Activated T-cell treated with anti-CD3 and anti-CD28 coated beads, Interleukin-2, amount 50 U/mL, for 72 hours (primary cell): ENCODE results near the gene OPCML. TPM values are rescaled to one million over a fixed set of nuclear protein-coding genes. Genes with fewer than 3 reads are reported as not detected.

Experiments used
- ATAC-seq, 2 donors: fragments of 150-1000 bp; cut with Tn5 transposase; replicated peaks in 1 of 2; 2 replicates each; pipeline ENCODE4 v1.10.0; 2021; ENCODE audit warnings: moderate library complexity in 2 of 2, mild to moderate bottlenecking in 1 of 2
- DNase-seq, 2 donors: peaks; one replicate each; pipeline ENCODE4 v3.0.0; 2021 to 2022; ENCODE audit warnings: mixed read lengths in 1 of 2
- H3K27ac Mint-ChIP-seq: one replicate; pipeline ENCODE4 v1.8.0; 2022; ENCODE audit warnings: mild to moderate bottlenecking, moderate library complexity, mixed read lengths
- H3K27me3 Mint-ChIP-seq: one replicate; pipeline ENCODE4 v1.8.0; 2022; ENCODE audit warnings: low read depth, mixed read lengths
- H3K36me3 Mint-ChIP-seq, 2 donors: one replicate each; pipeline ENCODE4 v1.8.0; 2022; ENCODE audit warnings: mixed read lengths in 2 of 2, mild to moderate bottlenecking in 1 of 2; ENCODE audit not compliant: insufficient read depth in 2 of 2
- H3K4me1 Mint-ChIP-seq: one replicate; pipeline ENCODE4 v1.8.0; 2022; ENCODE audit warnings: low read depth, mixed read lengths
- H3K4me3 Mint-ChIP-seq, 2 donors: one replicate each; pipeline ENCODE4 v1.8.0; 2022; ENCODE audit warnings: mild to moderate bottlenecking in 2 of 2, mixed read lengths in 2 of 2, moderate library complexity in 2 of 2
- H3K9me3 Mint-ChIP-seq, 2 donors: one replicate each; pipeline ENCODE4 v1.8.0; 2022; ENCODE audit warnings: mixed read lengths in 2 of 2
- total RNA-seq, 2 donors: library from RNA; stranded (reverse); gene quantifications; one replicate each; pipeline ENCODE4 v1.2.3, GENCODE V29; 2022

The OPCML gene
- total RNA-seq, 2 donors from 2014 or later = not detected

- Mint-ChIP-seq H3K9me3 (peaks cover 4 to 12% of the 10 kb centered on the region in 2 donors), H3K27ac (no peak overlapping the region), H3K4me3 (no peak overlapping the region), H3K36me3 (peaks cover 0 to 2% of the 10 kb centered on the region in 2 donors), H3K4me1 (no peaks in the 10 kb centered on the region), H3K27me3 (no peaks in the 10 kb centered on the region)
- no peak for ATAC-seq
- DNase-seq = no peak
These were observed 981.3 kb downstream of the OPCML start for GRCh38 chr11:132551016-132551415.

- H3K27ac Mint-ChIP-seq = no peak overlapping the region
- DNase-seq = no peak
- no peak overlapping the region for H3K4me3 Mint-ChIP-seq
- H3K4me1 Mint-ChIP-seq = no peaks in the 10 kb centered on the region
- H3K27me3 Mint-ChIP-seq = no peaks in the 10 kb centered on the region
- peaks cover 0 to 2% of the 10 kb centered on the region in 2 donors for H3K36me3 Mint-ChIP-seq
- ATAC-seq = no peak
- H3K9me3 Mint-ChIP-seq = peaks cover 4 to 12% of the 10 kb centered on the region in 2 donors
These were observed 982.7 kb downstream of the OPCML start for GRCh38 chr11:132549561-132549960.

DNA sequence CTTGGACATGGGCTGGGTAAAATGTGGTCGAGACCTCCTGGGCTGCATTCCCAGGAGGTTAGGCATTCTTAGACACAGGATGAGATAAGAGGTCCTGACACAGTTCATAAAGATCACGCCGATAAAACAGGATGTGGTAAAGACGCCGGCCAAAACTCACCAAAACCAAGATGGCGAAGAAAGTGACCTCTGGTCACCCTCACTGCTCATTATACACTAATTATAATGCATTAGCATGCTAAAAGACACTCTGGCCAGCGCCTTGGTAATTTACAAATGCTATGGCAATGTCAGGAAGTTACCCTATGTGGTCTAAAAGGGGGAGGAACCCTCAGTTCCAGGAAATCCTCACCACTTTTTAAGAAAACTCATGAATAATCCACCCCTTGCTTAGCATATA is 983.3 kb downstream of the OPCML start:
- Mint-ChIP-seq H3K9me3 (peaks cover 4 to 12% of the 10 kb centered on the region in 2 donors), H3K4me1 (no peaks in the 10 kb centered on the region), H3K36me3 (peaks cover 0 to 2% of the 10 kb centered on the region in 2 donors), H3K27me3 (no peaks in the 10 kb centered on the region), H3K4me3 (no peak overlapping the region), H3K27ac (no peak overlapping the region)
- DNase-seq (no peak), ATAC-seq (no peak)

GRCh38 chr11:132544007-132544406 is 988.3 kb downstream of the OPCML start:
- no peaks in the 10 kb centered on the region for H3K36me3 Mint-ChIP-seq
- peaks cover 0 to 3% of the 10 kb centered on the region in 2 donors for H3K9me3 Mint-ChIP-seq
- H3K27ac Mint-ChIP-seq = no peak overlapping the region

GRCh38 chr11:132541794-132542193 is 990.5 kb downstream of the OPCML start:
- DNase-seq (no peak), ATAC-seq (peak in 1 of 2 donors; percentile 36)
- H3K4me1 Mint-ChIP-seq = no peaks in the 10 kb centered on the region
- no peaks in the 10 kb centered on the region for H3K9me3 Mint-ChIP-seq
- H3K4me3 Mint-ChIP-seq = no peak overlapping the region
- no peaks in the 10 kb centered on the region for H3K36me3 Mint-ChIP-seq
- no peak overlapping the region for H3K27ac Mint-ChIP-seq
- H3K27me3 Mint-ChIP-seq = no peaks in the 10 kb centered on the region

More at GRCh38 chr11:132544007-132544406, 988.3 kb downstream of the OPCML start:
- Mint-ChIP-seq H3K27me3 (no peaks in the 10 kb centered on the region), H3K4me1 (no peaks in the 10 kb centered on the region), H3K4me3 (no peak overlapping the region)
- no peak for ATAC-seq
- no peak for DNase-seq

DNA sequence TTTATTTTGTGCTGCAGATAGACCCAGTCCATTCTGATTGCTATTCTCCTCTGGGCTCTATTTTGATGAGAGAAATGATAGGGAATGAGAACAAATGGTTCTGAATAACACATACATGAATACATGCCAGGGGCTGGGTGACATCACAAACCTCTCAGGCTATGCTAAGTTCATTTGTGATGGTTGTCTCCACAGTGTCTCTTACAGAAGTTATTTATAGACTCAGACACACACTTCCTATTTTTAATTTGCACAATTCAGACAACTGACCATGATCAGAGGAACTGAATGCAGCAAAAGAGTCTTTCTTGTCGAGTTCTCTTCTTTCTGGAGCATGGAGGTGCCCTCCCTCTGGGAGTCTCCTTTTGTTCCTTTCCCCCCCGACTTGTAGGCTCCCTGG is 991.7 kb downstream of the OPCML start:
- no peak for DNase-seq
- no peaks in the 10 kb centered on the region for H3K36me3 Mint-ChIP-seq
- H3K27me3 Mint-ChIP-seq = no peaks in the 10 kb centered on the region
- ATAC-seq = no peak
- H3K4me3 Mint-ChIP-seq = no peak overlapping the region
- H3K9me3 Mint-ChIP-seq = no peaks in the 10 kb centered on the region
- no peaks in the 10 kb centered on the region for H3K4me1 Mint-ChIP-seq
- no peak overlapping the region for H3K27ac Mint-ChIP-seq

DNA sequence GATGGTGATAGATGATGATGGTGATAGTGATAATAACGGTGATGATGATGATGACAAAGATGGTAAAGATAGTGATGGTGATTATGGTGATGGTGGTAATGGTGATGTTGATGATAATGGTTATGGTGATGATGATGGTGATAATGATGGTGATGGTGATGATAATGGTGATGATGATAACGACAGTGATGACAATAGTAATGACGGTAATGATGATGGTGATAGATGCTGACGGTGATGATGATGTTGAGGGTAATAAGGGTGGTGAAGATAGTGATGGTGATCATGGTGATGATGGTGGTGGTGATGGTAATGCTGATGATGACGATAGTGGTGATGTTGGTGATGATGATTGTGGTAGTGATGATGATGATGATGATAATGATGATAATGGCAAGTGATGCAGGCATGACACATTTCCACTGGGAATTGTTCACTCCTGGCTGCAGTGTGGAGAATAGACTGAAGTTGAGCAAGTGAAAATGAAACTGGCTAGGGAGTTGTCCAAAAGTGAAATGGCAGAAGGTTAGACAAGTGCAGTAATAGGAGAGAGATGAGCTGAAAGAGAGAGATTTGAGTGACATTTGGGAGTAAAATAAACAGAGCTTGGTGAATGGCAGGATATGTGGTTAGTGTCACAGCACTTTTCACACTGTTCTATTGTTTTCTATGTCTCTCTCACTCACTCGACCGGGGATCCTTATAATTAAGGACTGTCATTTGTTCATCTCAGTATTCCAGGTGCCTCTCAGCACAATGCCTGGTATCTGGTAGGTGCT is 992.5 kb downstream of the OPCML start:
- no peak for ATAC-seq
- Mint-ChIP-seq H3K4me3 (no peak overlapping the region), H3K27ac (no peak overlapping the region), H3K9me3 (no peaks in the 10 kb centered on the region), H3K27me3 (no peaks in the 10 kb centered on the region), H3K4me1 (no peaks in the 10 kb centered on the region), H3K36me3 (no peaks in the 10 kb centered on the region)
- DNase-seq = no peak

- Mint-ChIP-seq H3K4me1 (no peaks in the 10 kb centered on the region), H3K27me3 (no peaks in the 10 kb centered on the region), H3K9me3 (peaks cover 0 to 2% of the 10 kb centered on the region in 2 donors), H3K27ac (no peak overlapping the region), H3K36me3 (no peaks in the 10 kb centered on the region), H3K4me3 (no peak overlapping the region)
- ATAC-seq (no peak), DNase-seq (no peak)
These were observed 993.7 kb downstream of the OPCML start for GRCh38 chr11:132538642-132539041.

DNA sequence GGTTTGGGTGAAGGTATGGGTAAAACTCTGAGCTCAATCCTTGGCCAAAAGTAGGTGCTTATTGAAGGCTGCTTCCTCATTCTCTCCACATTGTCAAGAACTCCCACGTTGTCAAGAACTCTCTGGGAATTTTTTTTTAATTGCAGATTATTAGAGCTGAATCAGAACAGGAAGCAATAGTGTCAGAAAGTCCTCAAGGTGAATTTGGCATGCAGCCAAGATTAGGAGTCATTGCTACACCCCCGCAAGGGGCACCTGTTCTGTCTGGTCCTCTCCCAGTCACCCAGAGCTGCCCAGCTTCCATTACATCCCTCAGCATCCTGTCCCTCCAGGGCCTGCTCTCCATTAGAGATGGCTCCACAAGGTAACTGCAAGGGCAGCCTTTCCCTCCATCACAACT is 996.5 kb downstream of the OPCML start:
- H3K36me3 Mint-ChIP-seq = no peaks in the 10 kb centered on the region
- H3K4me1 Mint-ChIP-seq = no peaks in the 10 kb centered on the region
- H3K27me3 Mint-ChIP-seq = no peaks in the 10 kb centered on the region
- H3K9me3 Mint-ChIP-seq = peaks cover 0 to 2% of the 10 kb centered on the region in 2 donors
- H3K4me3 Mint-ChIP-seq = no peak overlapping the region
- DNase-seq (no peak), ATAC-seq (no peak)
- no peak overlapping the region for H3K27ac Mint-ChIP-seq

DNA sequence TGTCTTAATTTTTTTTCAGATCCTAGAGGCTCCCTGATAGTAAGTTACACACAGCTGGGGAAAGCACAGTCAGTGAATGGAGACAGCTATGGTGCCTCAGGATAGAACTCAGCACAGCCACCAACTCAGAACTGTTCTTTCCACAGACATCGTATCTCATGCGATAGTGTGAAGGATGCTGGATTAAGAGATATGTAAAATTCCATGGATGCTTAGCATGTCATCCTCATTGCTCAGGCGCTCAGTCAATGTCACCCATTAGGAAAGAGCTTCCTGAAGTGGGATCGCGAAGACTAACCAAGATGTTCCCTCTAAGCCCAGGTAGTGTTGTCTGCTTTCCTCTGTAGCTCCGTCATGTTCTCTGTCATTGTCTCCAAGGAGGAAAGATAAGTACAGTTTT is 1000.4 kb downstream of the OPCML start:
- ATAC-seq (no peak), DNase-seq (no peak)
- peaks cover 3 to 6% of the 10 kb centered on the region in 2 donors for H3K9me3 Mint-ChIP-seq
- no peaks in the 10 kb centered on the region for H3K4me1 Mint-ChIP-seq
- no peaks in the 10 kb centered on the region for H3K27me3 Mint-ChIP-seq
- H3K4me3 Mint-ChIP-seq = no peak overlapping the region
- no peak overlapping the region for H3K27ac Mint-ChIP-seq
- H3K36me3 Mint-ChIP-seq = no peaks in the 10 kb centered on the region

GRCh38 chr11:132528181-132528580 is 1004.1 kb downstream of the OPCML start:
- H3K36me3 Mint-ChIP-seq = no peaks in the 10 kb centered on the region
- H3K9me3 Mint-ChIP-seq = peaks cover 3 to 6% of the 10 kb centered on the region in 2 donors
- H3K4me3 Mint-ChIP-seq = no peak overlapping the region
- DNase-seq (no peak), ATAC-seq (no peak)
- H3K27ac Mint-ChIP-seq = no peak overlapping the region
- H3K27me3 Mint-ChIP-seq = no peaks in the 10 kb centered on the region
- no peaks in the 10 kb centered on the region for H3K4me1 Mint-ChIP-seq

- Mint-ChIP-seq H3K36me3 (no peaks in the 10 kb centered on the region), H3K4me3 (no peak overlapping the region), H3K9me3 (peaks cover 0 to 1% of the 10 kb centered on the region in 2 donors), H3K4me1 (no peaks in the 10 kb centered on the region), H3K27ac (no peak overlapping the region), H3K27me3 (no peaks in the 10 kb centered on the region)
- no peak for ATAC-seq
- no peak for DNase-seq
These were observed 1008.4 kb downstream of the OPCML start for GRCh38 chr11:132523929-132524328.

- DNase-seq = no peak
- ATAC-seq = no peak
- Mint-ChIP-seq H3K27me3 (no peaks in the 10 kb centered on the region), H3K9me3 (no peaks in the 10 kb centered on the region), H3K36me3 (no peaks in the 10 kb centered on the region), H3K27ac (no peak overlapping the region), H3K4me1 (no peaks in the 10 kb centered on the region), H3K4me3 (no peak overlapping the region)
These were observed 1012.1 kb downstream of the OPCML start for GRCh38 chr11:132520199-132520598.

GRCh38 chr11:132519241-132519815 is 1013.0 kb downstream of the OPCML start:
- Mint-ChIP-seq H3K4me1 (no peaks in the 10 kb centered on the region), H3K36me3 (no peaks in the 10 kb centered on the region), H3K27ac (no peak overlapping the region), H3K9me3 (no peaks in the 10 kb centered on the region), H3K27me3 (no peaks in the 10 kb centered on the region), H3K4me3 (no peak overlapping the region)
- ATAC-seq = no peak
- no peak for DNase-seq
